ENCODE measurements around the gene SDK2.

DNA sequence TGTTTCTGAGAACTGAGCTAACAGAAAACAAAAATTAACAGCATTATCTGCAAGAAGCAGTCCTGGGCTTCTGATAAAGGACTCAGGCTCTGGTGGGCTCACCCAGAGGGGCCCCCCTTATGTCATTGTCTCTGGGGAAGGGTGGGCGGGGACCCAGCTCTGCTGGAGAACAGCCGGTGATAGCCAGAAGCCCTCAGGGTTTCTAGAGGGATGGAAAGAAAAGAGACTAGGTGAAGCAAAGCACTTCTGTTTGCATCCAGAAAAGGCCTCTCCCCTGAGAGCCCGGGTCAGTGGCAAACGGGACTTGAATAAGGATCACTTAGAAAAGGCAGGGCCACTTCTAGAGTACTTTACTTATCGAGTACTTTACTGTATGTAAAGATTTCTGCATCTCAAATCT, 325.4 kb downstream of the SDK2 start:
- TF ChIP-seq, protein P1, sequence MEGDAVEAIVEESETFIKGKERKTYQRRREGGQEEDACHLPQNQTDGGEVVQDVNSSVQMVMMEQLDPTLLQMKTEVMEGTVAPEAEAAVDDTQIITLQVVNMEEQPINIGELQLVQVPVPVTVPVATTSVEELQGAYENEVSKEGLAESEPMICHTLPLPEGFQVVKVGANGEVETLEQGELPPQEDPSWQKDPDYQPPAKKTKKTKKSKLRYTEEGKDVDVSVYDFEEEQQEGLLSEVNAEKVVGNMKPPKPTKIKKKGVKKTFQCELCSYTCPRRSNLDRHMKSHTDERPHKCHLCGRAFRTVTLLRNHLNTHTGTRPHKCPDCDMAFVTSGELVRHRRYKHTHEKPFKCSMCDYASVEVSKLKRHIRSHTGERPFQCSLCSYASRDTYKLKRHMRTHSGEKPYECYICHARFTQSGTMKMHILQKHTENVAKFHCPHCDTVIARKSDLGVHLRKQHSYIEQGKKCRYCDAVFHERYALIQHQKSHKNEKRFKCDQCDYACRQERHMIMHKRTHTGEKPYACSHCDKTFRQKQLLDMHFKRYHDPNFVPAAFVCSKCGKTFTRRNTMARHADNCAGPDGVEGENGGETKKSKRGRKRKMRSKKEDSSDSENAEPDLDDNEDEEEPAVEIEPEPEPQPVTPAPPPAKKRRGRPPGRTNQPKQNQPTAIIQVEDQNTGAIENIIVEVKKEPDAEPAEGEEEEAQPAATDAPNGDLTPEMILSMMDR (IDR thresholded peaks at IDR 0.05) = no peak
- TF ChIP-seq POLR2A (IDR thresholded peaks at IDR 0.05) = no peak

Data from right lobe of liver (tissue), 4 donors.